Measurements from ENCODE around the gene ANXA5.

DNA sequence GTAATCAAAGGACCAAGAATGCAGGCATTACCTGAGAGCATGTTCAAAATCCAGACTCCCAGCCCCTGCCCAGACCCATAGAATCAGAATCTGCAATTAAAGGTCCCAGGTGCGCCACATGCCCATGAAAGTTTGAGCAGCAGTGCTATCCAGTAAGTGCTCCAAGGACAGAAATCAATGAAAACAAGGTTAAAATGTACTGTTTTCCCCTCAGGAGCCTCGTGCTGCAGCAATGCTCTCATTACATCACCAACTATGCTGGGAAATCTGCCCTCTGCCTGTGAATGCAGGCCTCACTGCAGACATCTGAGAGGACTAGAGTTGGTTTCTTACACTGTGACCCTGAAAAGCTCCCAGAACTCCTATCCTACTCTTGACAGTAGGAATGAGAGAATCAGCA, 21.1 kb downstream of the ANXA5 start:
- TF ChIP-seq ZNF24 (tag by site-specific recombination; IDR thresholded peaks at IDR 0.05) (no peak), ZNF776 (tag by site-specific recombination; IDR thresholded peaks at IDR 0.05; ENCODE audit: borderline replicate concordance) (no peak), ZNF157 (tag by site-specific recombination; IDR thresholded peaks at IDR 0.05) (no peak), HOXD13 (CRISPR knock-in tag; IDR thresholded peaks at IDR 0.05; ENCODE audit: borderline replicate concordance) (no peak), KLF16 (tag by site-specific recombination; IDR thresholded peaks at IDR 0.05) (no peak), ZNF121 (tag by site-specific recombination; IDR thresholded peaks at IDR 0.05) (no peak), TCF7L2 (IDR thresholded peaks at IDR 0.05; ENCODE audit: borderline replicate concordance, low read depth, low read length) (no peak), YY1 (tag by site-specific recombination; IDR thresholded peaks at IDR 0.05) (no peak), ZNF174 (tag by site-specific recombination; IDR thresholded peaks at IDR 0.05) (no peak), BCL11A (tag by site-specific recombination; IDR thresholded peaks at IDR 0.05; ENCODE audit: low read depth) (no peak)
- TF ChIP-seq, protein P1, sequence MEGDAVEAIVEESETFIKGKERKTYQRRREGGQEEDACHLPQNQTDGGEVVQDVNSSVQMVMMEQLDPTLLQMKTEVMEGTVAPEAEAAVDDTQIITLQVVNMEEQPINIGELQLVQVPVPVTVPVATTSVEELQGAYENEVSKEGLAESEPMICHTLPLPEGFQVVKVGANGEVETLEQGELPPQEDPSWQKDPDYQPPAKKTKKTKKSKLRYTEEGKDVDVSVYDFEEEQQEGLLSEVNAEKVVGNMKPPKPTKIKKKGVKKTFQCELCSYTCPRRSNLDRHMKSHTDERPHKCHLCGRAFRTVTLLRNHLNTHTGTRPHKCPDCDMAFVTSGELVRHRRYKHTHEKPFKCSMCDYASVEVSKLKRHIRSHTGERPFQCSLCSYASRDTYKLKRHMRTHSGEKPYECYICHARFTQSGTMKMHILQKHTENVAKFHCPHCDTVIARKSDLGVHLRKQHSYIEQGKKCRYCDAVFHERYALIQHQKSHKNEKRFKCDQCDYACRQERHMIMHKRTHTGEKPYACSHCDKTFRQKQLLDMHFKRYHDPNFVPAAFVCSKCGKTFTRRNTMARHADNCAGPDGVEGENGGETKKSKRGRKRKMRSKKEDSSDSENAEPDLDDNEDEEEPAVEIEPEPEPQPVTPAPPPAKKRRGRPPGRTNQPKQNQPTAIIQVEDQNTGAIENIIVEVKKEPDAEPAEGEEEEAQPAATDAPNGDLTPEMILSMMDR (tag by site-specific recombination; IDR thresholded peaks at IDR 0.05), result no peak

Data from HEK293 (cell line).